Measurements from ENCODE around the gene PRKAR2B.

DNA sequence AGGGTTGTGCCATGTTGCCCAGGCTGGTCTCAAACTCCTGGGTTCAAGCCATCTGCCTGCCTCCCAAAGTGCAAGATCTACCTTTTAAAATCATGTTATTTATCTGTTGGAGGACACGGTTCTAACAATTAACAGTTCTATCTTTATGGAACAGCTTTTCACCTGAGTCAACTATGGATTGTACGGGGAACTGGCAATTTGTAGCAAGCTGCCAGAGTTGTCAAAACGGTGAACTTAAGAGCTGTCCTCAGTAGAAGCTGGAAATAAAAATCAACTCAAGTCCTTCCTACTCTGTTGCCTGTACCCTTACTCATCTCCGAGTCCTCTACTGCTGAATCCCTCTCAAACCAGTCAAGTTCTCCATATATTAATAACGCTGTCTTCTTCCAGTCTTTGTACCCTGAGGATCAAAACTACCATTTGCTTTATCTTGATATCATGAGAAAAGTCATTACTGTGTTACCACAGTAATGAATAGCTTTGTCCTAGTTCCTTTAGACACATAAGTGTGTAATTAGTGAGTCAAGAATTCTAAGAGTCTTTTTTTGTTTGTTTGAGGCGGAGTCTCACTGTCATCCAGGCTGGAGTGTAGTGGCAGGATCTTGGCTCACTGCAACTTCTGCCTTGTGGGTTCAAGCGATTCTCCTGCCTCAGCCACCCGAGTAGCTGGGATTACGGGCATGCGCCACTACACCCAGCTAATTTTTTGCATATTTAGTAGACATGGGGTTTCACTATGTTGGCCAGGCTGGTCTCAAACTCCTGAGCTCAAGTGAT is 152.5 kb downstream of the PRKAR2B start:
- no peak for TF ChIP-seq CTCF (IDR thresholded peaks at IDR 0.05 in 8 of 11, conservative IDR thresholded peaks at IDR 0.05 in 3 of 11)
- TF ChIP-seq POLR2A (IDR thresholded peaks at IDR 0.05), result no peak

All from spleen (tissue), 7 donors.